HepG2 (cell line): ENCODE results near the gene HSPA1L. TPM values are rescaled to one million over a fixed set of nuclear protein-coding genes. Genes with fewer than 3 reads are reported as not detected.

ENCODE experiments used
- ATAC-seq: fragments of 200-7000 bp; cut with Tn5 transposase; 3 replicates; pipeline ENCODE4 v1.9.1; 2020; ENCODE audit warnings: mild to moderate bottlenecking, moderate library complexity
- BruUV-seq: library from RNA; stranded (reverse); fragments of 400-500 nt; replicated peaks from 2 replicates; lab custom pipeline; 2021; lab: Mats Ljungman, UMichigan
- CTCF ChIA-PET: fragments of 300-600 bp; formaldehyde crosslinking; extraction: SDS; loops from one replicate; lab custom pipeline; 2021; ENCODE audit warnings: low total read pairs, inconsistent platforms, low intra/inter-chr PET ratio; lab: Yijun Ruan, JAX
- POLR2A ChIA-PET: fragments of 350-600 bp; sonication (Branson Sonifier 250); formaldehyde crosslinking; loops from one replicate; lab custom pipeline; 2020; ENCODE audit warnings: antibody characterized with exemption, inconsistent platforms; lab: Yijun Ruan, JAX
- DNase-seq: peaks from one replicate; pipeline ENCODE4 v3.0.0-alpha.2; 2015; ENCODE audit warnings: low spot score
- FAIRE-seq: peaks from 3 replicates; lab custom pipeline; 2011; peaks lifted over from hg19 to GRCh38; lab: Jason Lieb, UNC
- H2AFZ ChIP-seq: one replicate; pipeline ENCODE4 v1.6.1; 2011; ENCODE audit warnings: low read length, inconsistent platforms
- H3K27ac ChIP-seq: fragments of 300-600 bp; 3 replicates; pipeline ENCODE4 v1.8.0; 2011; ENCODE audit warnings: mixed run types, mild to moderate bottlenecking, mixed read lengths, low read length, inconsistent platforms; ENCODE audit not compliant: insufficient read depth; ENCODE audit errors: extremely low read length
- H3K27me3 ChIP-seq, 2 experiments: fragments of 200-600 bp in 1 of 2; 2 replicates in 1 of 2; 3 replicates in 1 of 2; pipeline versions ENCODE4 v1.6.0 to v1.8.0; 2011; ENCODE audit warnings: low read length in 2 of 2, mild to moderate bottlenecking in 2 of 2, moderate library complexity in 2 of 2, inconsistent platforms in 1 of 2; ENCODE audit not compliant: insufficient read depth in 2 of 2, control insufficient read depth in 1 of 2
- H3K36me3 ChIP-seq, 2 experiments: fragments of 200-600 bp in 1 of 2; replicated peaks in 1 of 2; 2 replicates in 1 of 2; 3 replicates in 1 of 2; pipeline versions ENCODE4 v1.5.1 to v1.8.0; 2011; ENCODE audit warnings: low read length in 2 of 2, inconsistent platforms in 1 of 2; ENCODE audit not compliant: insufficient read depth in 2 of 2, control insufficient read depth in 1 of 2
- H3K4me1 ChIP-seq: 2 replicates; pipeline ENCODE4 v1.5.1; 2012; ENCODE audit warnings: low read length, inconsistent platforms; ENCODE audit not compliant: insufficient read depth
- H3K4me2 ChIP-seq: 2 replicates; pipeline ENCODE4 v1.6.0; 2011; ENCODE audit warnings: low read depth, low read length, inconsistent platforms
- H3K4me3 ChIP-seq, 3 experiments: fragments of 200-600 bp in 1 of 3; sonication (generic), shearing (Covaris generic) in 1 of 3; replicated peaks in 1 of 3; 2 replicates each; pipeline ENCODE4 v1.5.1; 2011 to 2016; ENCODE audit warnings: low read length in 3 of 3, inconsistent platforms in 2 of 3, low read depth in 2 of 3, mild to moderate bottlenecking in 2 of 3, control low read depth in 1 of 3, mixed read lengths in 1 of 3; ENCODE audit not compliant: insufficient read depth in 1 of 3
- H3K79me2 ChIP-seq: one replicate; pipeline ENCODE4 v1.6.1; 2011; ENCODE audit warnings: low read length, inconsistent platforms; ENCODE audit not compliant: insufficient read depth
- H3K9ac ChIP-seq: 2 replicates; pipeline ENCODE4 v1.6.0; 2011; ENCODE audit warnings: mild to moderate bottlenecking, low read depth, low read length, inconsistent platforms; ENCODE audit not compliant: insufficient read depth
- H3K9me3 ChIP-seq: 2 replicates; pipeline ENCODE4 v1.5.1; 2012; ENCODE audit warnings: mild to moderate bottlenecking, low read length
- H4K20me1 ChIP-seq: 2 replicates; pipeline ENCODE4 v1.6.0; 2011; ENCODE audit warnings: inconsistent platforms, mild to moderate bottlenecking, low read length, moderate library complexity; ENCODE audit not compliant: insufficient read depth
- ATF3 ChIP-seq: sonication (generic); formaldehyde crosslinking; IDR thresholded peaks from 2 replicates; pipeline ENCODE4 v1.4.0; 2020; ENCODE audit warnings: missing genetic modification reagents
- BRD4 ChIP-seq: sonication (generic); formaldehyde crosslinking; IDR thresholded peaks from 2 replicates; pipeline ENCODE4 v1.4.0; 2020; ENCODE audit warnings: missing genetic modification reagents
- CBX1 ChIP-seq: IDR thresholded peaks from one replicate; pipeline ENCODE4 v1.6.1; 2016; ENCODE audit warnings: antibody characterized with exemption, low read depth
- CENPBD1 ChIP-seq: sonication (generic); formaldehyde crosslinking; IDR thresholded peaks from 2 replicates; pipeline ENCODE4 v1.8.0; 2022; ENCODE audit warnings: missing genetic modification reagents, low read depth, mild to moderate bottlenecking, borderline replicate concordance
- ELF3 ChIP-seq: IDR thresholded peaks from 2 replicates; pipeline ENCODE4 v1.6.1; 2016; ENCODE audit warnings: missing genetic modification reagents, missing compliant biosample characterization
- HMGA1 ChIP-seq: sonication (generic); formaldehyde crosslinking; conservative IDR thresholded peaks from 2 replicates; pipeline ENCODE4 v1.4.0; 2020; ENCODE audit warnings: missing genetic modification reagents
- KMT2B ChIP-seq: IDR thresholded peaks from 2 replicates; pipeline ENCODE4 v1.6.1; 2016; ENCODE audit warnings: missing genetic modification reagents, missing compliant biosample characterization
- PAWR ChIP-seq: sonication (generic); formaldehyde crosslinking; IDR thresholded peaks from 2 replicates; pipeline ENCODE4 v1.4.0; 2020; ENCODE audit warnings: missing genetic modification reagents, mild to moderate bottlenecking, borderline replicate concordance
- PPARG ChIP-seq: conservative IDR thresholded peaks from 2 replicates; pipeline ENCODE4 v1.6.1; 2016; ENCODE audit warnings: missing biosample characterization, missing genetic modification reagents
- PRPF4 ChIP-seq: fragments of 200-400 bp; formaldehyde crosslinking; IDR thresholded peaks from 2 replicates; pipeline ENCODE4 v1.6.1; 2016; ENCODE audit warnings: low read length, low read depth; ENCODE audit not compliant: poor library complexity, severe bottlenecking
- SRSF1 ChIP-seq: fragments of 200-400 bp; formaldehyde crosslinking; optimal IDR thresholded peaks from 2 replicates; pipeline ENCODE3; 2017; ENCODE audit warnings: mild to moderate bottlenecking, low read depth, low read length, moderate library complexity
- ZBTB8A ChIP-seq: sonication (generic); formaldehyde crosslinking; IDR thresholded peaks from 2 replicates; pipeline ENCODE4 v1.4.0; 2020; ENCODE audit warnings: mild to moderate bottlenecking, low read depth, missing genetic modification reagents, borderline replicate concordance
- ZEB1 ChIP-seq: IDR thresholded peaks from 2 replicates; pipeline ENCODE4 v1.6.1; 2012; ENCODE audit warnings: mild to moderate bottlenecking, low read depth, inconsistent platforms; ENCODE audit not compliant: insufficient replicate concordance
- ZFP36 ChIP-seq: fragments of 150-350 bp; IDR thresholded peaks from 2 replicates; pipeline ENCODE4 v1.6.1; 2018; ENCODE audit warnings: borderline replicate concordance, low read length, low read depth; ENCODE audit not compliant: partially characterized antibody
- ZHX1 ChIP-seq: sonication (generic); formaldehyde crosslinking; IDR thresholded peaks from 2 replicates; pipeline ENCODE4 v1.8.1; 2022; ENCODE audit warnings: low read depth, mild to moderate bottlenecking, missing genetic modification reagents
- ZNF709 ChIP-seq: sonication (generic); formaldehyde crosslinking; IDR thresholded peaks from 2 replicates; pipeline ENCODE4 v1.5.0; 2020; ENCODE audit warnings: mild to moderate bottlenecking, missing genetic modification reagents
- ZXDC ChIP-seq: sonication (generic); formaldehyde crosslinking; IDR thresholded peaks from 2 replicates; pipeline ENCODE4 v1.5.0; 2020; ENCODE audit warnings: mild to moderate bottlenecking, missing genetic modification reagents
- WGBS: methylation state at CpG from one replicate; pipeline ENCODE4 v1.1.6; 2017; ENCODE audit warnings: low lambda C conversion rate; 5-methylcytosine and 5-hydroxymethylcytosine counted together
- in situ Hi-C: cut with HindIII; loops from 2 replicates; pipeline ENCODE4 v1.10.0; 2017; ENCODE audit warnings: low pct_unique_long_range_greater_than_20kb; ENCODE audit not compliant: extremely low pct_ligation_motif_present
- intact Hi-C: fragments of 100-400 bp; cut with micrococcal nuclease; formaldehyde crosslinking; loops from one replicate; pipeline ENCODE4 v1.10.0; 2022; ENCODE audit not compliant: unreplicated experiment
- polyA plus RNA-seq, 8 experiments: library from polyadenylated mRNA; depleted of rRNA in 3 of 8; stranded (reverse) in 7 of 8; unstranded in 1 of 8; fragments of >200 nt; fragmentation: Illumina TruSeq in 4 of 8; extraction: Trizol in 4 of 8; gene quantifications; 2 replicates each; pipeline versions ENCODE4 v1.2.1 to v1.2.3, GENCODE V29; 2011 to 2016; ENCODE audit warnings: low read depth in 4 of 8, missing spikeins in 1 of 8, mixed read lengths in 1 of 8; ENCODE audit not compliant: insufficient read depth in 1 of 8
- total RNA-seq, 5 experiments: library from RNA; depleted of rRNA; stranded (reverse); fragments of >200 nt; fragmentation: Illumina TruSeq; extraction: Trizol; gene quantifications; 2 replicates each; pipeline ENCODE4 v1.2.3, GENCODE V29; 2016; ENCODE audit warnings: low read depth in 1 of 5

The HSPA1L gene
- total and polyA plus RNA-seq, 2 of the 13 experiments (the other 11 are each of a cell fraction or from before 2014, with no cell fraction given) = 0.55 to 1.0 TPM

- Histone ChIP-seq H3K27me3 (no peaks in the 10 kb centered on the region), H3K27ac (no peak overlapping the region), H3K9me3 (no peaks in the 10 kb centered on the region), H2AFZ (no peak overlapping the region), H3K4me2 (0 out of 2 replicates have a peak overlapping the region, but pooled peaks have one; percentile 22), H3K9ac (no peak overlapping the region), H3K4me3 (no peak overlapping the region), H3K4me1 (peaks cover 44% of the 10 kb centered on the region), H3K36me3 (no peaks in the 10 kb centered on the region), H4K20me1 (no peaks in the 10 kb centered on the region), H3K79me2 (no peaks in the 10 kb centered on the region)
- intact Hi-C loops = loop anchor here (1.0 to 10.0 kb wide), 3 partner anchors 41 to 155 kb away; partner anchors contain the start of genes C2 and DDAH2
- ChIA-PET CTCF (interaction anchor here (0.7 to 3.8 kb wide), 6 partner anchors 21 to 88 kb away, joined by 3 to 74 read pairs (median 4); partner anchors contain the start of genes DDAH2 and LY6G5C), POLR2A (interaction anchor here (0.6 to 9.0 kb wide), 21 partner anchors 9 to 115 kb away, joined by 3 to 279 read pairs (median 5); partner anchors contain the start of genes ABHD16A, APOM, CLIC1 and CSNK2B)
- BruUV-seq = no TSS peak
- WGBS = 33% methylated on average over 12 of the region's 12 CpGs
- ATAC-seq (peak; percentile 61), FAIRE-seq (peak; percentile 82), DNase-seq (peak; percentile 71)
- in situ Hi-C loops = loop anchor here (5.0 kb wide), 3 partner anchors 38 to 88 kb away; partner anchors contain the start of gene LY6G5C
- no peak for TF ChIP-seq ZBTB8A (CRISPR knock-in tag)
- TF ChIP-seq BRD4 (CRISPR knock-in tag) = no peak
- TF ChIP-seq ZEB1 = no peak
- no peak for TF ChIP-seq HMGA1 (CRISPR knock-in tag)
- TF ChIP-seq ZNF709 (CRISPR knock-in tag) = no peak
- TF ChIP-seq ATF3 (CRISPR knock-in tag) = 0 out of 2 replicates have a peak, but pooled peaks have one; percentile 15
- TF ChIP-seq ZFP36 = no peak
- 0 out of 2 replicates have a peak, but pooled peaks have one; percentile 48 for TF ChIP-seq KMT2B (CRISPR knock-in tag)
- peak; percentile 71 for TF ChIP-seq ELF3
- no peak for TF ChIP-seq ZHX1 (CRISPR knock-in tag)
- no peak for TF ChIP-seq ZXDC (CRISPR knock-in tag)
- TF ChIP-seq CENPBD1 = no peak
- no peak for TF ChIP-seq SRSF1
- no peak for TF ChIP-seq PAWR
- peak; percentile 58 for TF ChIP-seq CBX1
- no peak for TF ChIP-seq PRPF4
- 0 out of 2 replicates have a peak, but pooled peaks have one; percentile 10 for TF ChIP-seq PPARG (CRISPR knock-in tag)
These were observed 45.3 kb downstream of the HSPA1L start for GRCh38 chr6:31769684-31770371.
